ENCODE results near the gene FBXW12.

The FBXW12 gene

DNA sequence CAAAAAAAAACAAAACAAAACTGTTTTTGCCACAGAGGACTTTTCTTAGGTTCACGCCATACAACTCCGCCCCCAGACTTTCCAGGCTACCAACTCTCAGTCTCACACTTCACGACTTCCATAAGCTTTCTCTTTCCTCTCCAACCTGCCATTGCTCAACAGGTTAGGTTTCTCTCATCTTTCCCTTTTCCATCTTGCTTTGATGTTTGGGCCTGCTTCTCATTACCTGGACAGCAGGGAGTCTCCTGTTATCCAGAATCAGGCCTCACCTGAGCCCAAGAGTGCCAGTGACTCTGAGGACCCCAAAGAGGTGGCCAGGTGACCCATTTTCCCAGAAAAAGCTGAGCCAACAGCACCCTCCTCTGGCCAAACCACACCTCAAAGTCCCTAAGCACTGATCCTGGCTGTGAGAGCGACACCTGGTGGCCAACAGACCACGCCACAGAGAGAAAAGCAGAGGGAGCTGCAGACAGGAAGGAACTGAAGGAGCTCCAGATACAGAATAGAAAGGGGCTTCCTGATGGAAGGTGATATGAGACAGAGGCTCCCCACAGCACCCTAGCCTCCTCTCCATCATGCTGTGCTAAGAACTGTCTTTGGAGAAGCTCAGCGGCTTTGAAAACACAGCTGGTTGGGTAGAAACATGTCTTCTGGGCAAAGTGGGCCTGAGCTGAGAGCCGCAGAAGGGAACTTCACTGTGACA lies 63.9 kb downstream of the FBXW12 start:
- Histone ChIP-seq H3K4me1 (ENCODE audit: control insufficient read depth in 1 of 2, insufficient read depth in 2 of 2, low read length in 2 of 2) (peaks cover 24 to 27% of the 10 kb centered on the region in 2 experiments), H2BK12ac (ENCODE audit: low read length) (no peak overlapping the region), H3K18ac (ENCODE audit: low read length) (no peak overlapping the region), H3K4ac (ENCODE audit: low read depth, low read length) (no peak overlapping the region), H4K12ac (ENCODE audit: low read depth, low read length) (no peak overlapping the region), H2AK5ac (ENCODE audit: low read length) (no peak overlapping the region), H2BK5ac (ENCODE audit: low read depth, low read length, poor library complexity) (no peak overlapping the region), H3K9me3 (ENCODE audit: insufficient read depth, low read depth, low read length) (no peaks in the 10 kb centered on the region), H2AFZ (ENCODE audit: insufficient read depth, low read length, poor library complexity) (no peak overlapping the region), H3K79me2 (ENCODE audit: control insufficient read depth, insufficient read depth, low read length, poor library complexity) (peaks cover 7% of the 10 kb centered on the region), H3K9ac (ENCODE audit: low read length) (no peak overlapping the region), H2BK120ac (ENCODE audit: insufficient read depth, low read length, poor library complexity) (no peak overlapping the region), H3K27me3 (ENCODE audit: insufficient read depth, low read length) (no peaks in the 10 kb centered on the region), H3K79me1 (ENCODE audit: low read length) (peaks cover 8% of the 10 kb centered on the region), H3K27ac (ENCODE audit: low read depth, low read length) (no peak overlapping the region), H3K23ac (ENCODE audit: low read length) (no peak overlapping the region), H3K36me3 (ENCODE audit: control insufficient read depth in 1 of 2, insufficient read depth in 2 of 2, low read length in 2 of 2) (peaks cover 14 to 19% of the 10 kb centered on the region in 2 experiments), H3K14ac (ENCODE audit: low read length) (no peak overlapping the region), H4K91ac (ENCODE audit: low read depth, low read length) (no peak overlapping the region), H3K4me3 (ENCODE audit: low read depth, low read length) (no peak overlapping the region), H3K4me2 (ENCODE audit: low read length) (no peak overlapping the region), H4K8ac (ENCODE audit: low read depth, low read length) (no peak overlapping the region)
- WGBS (ENCODE audit: extremely low coverage, insufficient coverage, insufficient read length) = no CpG with 5 or more reads among the region's 7 CpGs
- DNase-seq = peak; percentile 73 to 90

GRCh38 chr3:48436477-48436787 lies 64.4 kb downstream of the FBXW12 start:
- Histone ChIP-seq H3K9me3 (ENCODE audit: insufficient read depth, low read depth, low read length) (no peaks in the 10 kb centered on the region), H3K79me1 (ENCODE audit: low read length) (peaks cover 8% of the 10 kb centered on the region), H2BK12ac (ENCODE audit: low read length) (no peak overlapping the region), H3K79me2 (ENCODE audit: control insufficient read depth, insufficient read depth, low read length, poor library complexity) (peaks cover 7% of the 10 kb centered on the region), H2AFZ (ENCODE audit: insufficient read depth, low read length, poor library complexity) (no peak overlapping the region), H3K4me1 (ENCODE audit: control insufficient read depth in 1 of 2, insufficient read depth in 2 of 2, low read length in 2 of 2) (peaks cover 24 to 28% of the 10 kb centered on the region in 2 experiments), H3K4me3 (ENCODE audit: low read depth, low read length) (no peak overlapping the region), H3K9ac (ENCODE audit: low read length) (no peak overlapping the region), H3K27me3 (ENCODE audit: insufficient read depth, low read length) (no peaks in the 10 kb centered on the region), H2BK120ac (ENCODE audit: insufficient read depth, low read length, poor library complexity) (no peak overlapping the region), H4K8ac (ENCODE audit: low read depth, low read length) (no peak overlapping the region), H3K18ac (ENCODE audit: low read length) (no peak overlapping the region), H3K4ac (ENCODE audit: low read depth, low read length) (no peak overlapping the region), H3K36me3 (ENCODE audit: control insufficient read depth in 1 of 2, insufficient read depth in 2 of 2, low read length in 2 of 2) (peaks cover 14 to 19% of the 10 kb centered on the region in 2 experiments), H4K91ac (ENCODE audit: low read depth, low read length) (no peak overlapping the region), H2BK5ac (ENCODE audit: low read depth, low read length, poor library complexity) (no peak overlapping the region), H4K12ac (ENCODE audit: low read depth, low read length) (no peak overlapping the region), H3K27ac (ENCODE audit: low read depth, low read length) (no peak overlapping the region), H2AK5ac (ENCODE audit: low read length) (no peak overlapping the region), H3K14ac (ENCODE audit: low read length) (no peak overlapping the region), H3K4me2 (ENCODE audit: low read length) (no peak overlapping the region), H3K23ac (ENCODE audit: low read length) (no peak overlapping the region)
- no peak for DNase-seq
- no CpG with 5 or more reads among the region's 1 CpG for WGBS (ENCODE audit: extremely low coverage, insufficient coverage, insufficient read length)

- peaks cover 8% of the 10 kb centered on the region for H3K79me1 ChIP-seq (ENCODE audit: low read length)
- H2BK5ac ChIP-seq (ENCODE audit: low read depth, low read length, poor library complexity) = no peak overlapping the region
- no peak overlapping the region for H2BK12ac ChIP-seq (ENCODE audit: low read length)
- H4K91ac ChIP-seq (ENCODE audit: low read depth, low read length) = no peak overlapping the region
- H2AK5ac ChIP-seq (ENCODE audit: low read length) = no peak overlapping the region
- no peak overlapping the region for H3K18ac ChIP-seq (ENCODE audit: low read length)
- no peaks in the 10 kb centered on the region for H3K9me3 ChIP-seq (ENCODE audit: insufficient read depth, low read depth, low read length)
- H3K14ac ChIP-seq (ENCODE audit: low read length) = no peak overlapping the region
- no peak overlapping the region for H3K4me3 ChIP-seq (ENCODE audit: low read depth, low read length)
- H3K27me3 ChIP-seq (ENCODE audit: insufficient read depth, low read length) = no peaks in the 10 kb centered on the region
- H4K8ac ChIP-seq (ENCODE audit: low read depth, low read length) = no peak overlapping the region
- H3K4me1 ChIP-seq (ENCODE audit: control insufficient read depth in 1 of 2, insufficient read depth in 2 of 2, low read length in 2 of 2) = peaks cover 24 to 28% of the 10 kb centered on the region in 2 experiments
- H3K4me2 ChIP-seq (ENCODE audit: low read length) = no peak overlapping the region
- no peak overlapping the region for H3K27ac ChIP-seq (ENCODE audit: low read depth, low read length)
- H4K12ac ChIP-seq (ENCODE audit: low read depth, low read length) = no peak overlapping the region
- H3K9ac ChIP-seq (ENCODE audit: low read length) = no peak overlapping the region
- WGBS (ENCODE audit: extremely low coverage, insufficient coverage, insufficient read length) = no CpG with 5 or more reads among the region's 7 CpGs
- H3K23ac ChIP-seq (ENCODE audit: low read length) = no peak overlapping the region
- H3K79me2 ChIP-seq (ENCODE audit: control insufficient read depth, insufficient read depth, low read length, poor library complexity) = peaks cover 7% of the 10 kb centered on the region
- no peak for DNase-seq
- no peak overlapping the region for H2AFZ ChIP-seq (ENCODE audit: insufficient read depth, low read length, poor library complexity)
- no peak overlapping the region for H2BK120ac ChIP-seq (ENCODE audit: insufficient read depth, low read length, poor library complexity)
- peaks cover 15 to 23% of the 10 kb centered on the region in 2 experiments for H3K36me3 ChIP-seq (ENCODE audit: control insufficient read depth in 1 of 2, insufficient read depth in 2 of 2, low read length in 2 of 2)
- no peak overlapping the region for H3K4ac ChIP-seq (ENCODE audit: low read depth, low read length)
Measured at GRCh38 chr3:48436855-48437254, 64.8 kb downstream of the FBXW12 start.

- no peak overlapping the region for H3K23ac ChIP-seq (ENCODE audit: low read length)
Measured at GRCh38 chr3:48437812-48438211, 65.8 kb downstream of the FBXW12 start.

More at GRCh38 chr3:48437812-48438211, 65.8 kb downstream of the FBXW12 start:
- Histone ChIP-seq H3K9me3 (ENCODE audit: insufficient read depth, low read depth, low read length) (no peaks in the 10 kb centered on the region), H3K14ac (ENCODE audit: low read length) (no peak overlapping the region), H3K4me1 (ENCODE audit: control insufficient read depth in 1 of 2, insufficient read depth in 2 of 2, low read length in 2 of 2) (peaks cover 18 to 23% of the 10 kb centered on the region in 2 experiments), H4K12ac (ENCODE audit: low read depth, low read length) (no peak overlapping the region), H4K91ac (ENCODE audit: low read depth, low read length) (no peak overlapping the region), H2BK12ac (ENCODE audit: low read length) (no peak overlapping the region), H2BK5ac (ENCODE audit: low read depth, low read length, poor library complexity) (no peak overlapping the region), H3K4me3 (ENCODE audit: low read depth, low read length) (no peak overlapping the region), H3K36me3 (ENCODE audit: control insufficient read depth in 1 of 2, insufficient read depth in 2 of 2, low read length in 2 of 2) (peaks cover 13 to 22% of the 10 kb centered on the region in 2 experiments), H3K9ac (ENCODE audit: low read length) (no peak overlapping the region), H3K4me2 (ENCODE audit: low read length) (no peak overlapping the region), H2AK5ac (ENCODE audit: low read length) (no peak overlapping the region), H2BK120ac (ENCODE audit: insufficient read depth, low read length, poor library complexity) (no peak overlapping the region), H3K4ac (ENCODE audit: low read depth, low read length) (no peak overlapping the region), H3K79me1 (ENCODE audit: low read length) (peaks cover 8% of the 10 kb centered on the region), H3K27ac (ENCODE audit: low read depth, low read length) (no peak overlapping the region), H2AFZ (ENCODE audit: insufficient read depth, low read length, poor library complexity) (no peak overlapping the region), H3K79me2 (ENCODE audit: control insufficient read depth, insufficient read depth, low read length, poor library complexity) (peaks cover 7% of the 10 kb centered on the region), H4K8ac (ENCODE audit: low read depth, low read length) (no peak overlapping the region), H3K18ac (ENCODE audit: low read length) (no peak overlapping the region), H3K27me3 (ENCODE audit: insufficient read depth, low read length) (no peaks in the 10 kb centered on the region)
- WGBS (ENCODE audit: extremely low coverage, insufficient coverage, insufficient read length) = no CpG with 5 or more reads among the region's 4 CpGs
- no peak for DNase-seq
